Kidney (tissue), 14 donors: ENCODE results near the gene PCNX2. TPM values are rescaled to one million over a fixed set of nuclear protein-coding genes. Genes with fewer than 3 reads are reported as not detected.

Source experiments
- DNase-seq, 5 donors: peaks; one replicate each; pipeline ENCODE4 v3.0.0-alpha.2; 2013 to 2020
- FAIRE-seq: peaks from 2 replicates; lab custom pipeline; 2012; peaks lifted over from hg19 to GRCh38; lab: Jason Lieb, UNC
- H3K27ac ChIP-seq, 2 donors: one replicate each; pipeline ENCODE4 v1.7.0; 2013; ENCODE audit warnings: low read depth in 2 of 2, low read length in 2 of 2, inconsistent platforms in 1 of 2
- H3K27me3 ChIP-seq: one replicate; pipeline ENCODE4 v1.7.1; 2013; ENCODE audit warnings: low read length, inconsistent platforms; ENCODE audit not compliant: control insufficient read depth, insufficient read depth
- H3K36me3 ChIP-seq, 3 donors: one replicate each; pipeline versions ENCODE4 v1.7.0 to v1.7.1; 2013; ENCODE audit warnings: low read length in 3 of 3, control low read depth in 1 of 3, inconsistent platforms in 1 of 3; ENCODE audit not compliant: insufficient read depth in 3 of 3, control insufficient read depth in 2 of 3
- H3K4me1 ChIP-seq, 3 donors: one replicate each; pipeline versions ENCODE4 v1.7.0 to v1.7.1; 2013; ENCODE audit warnings: low read length in 3 of 3, inconsistent platforms in 1 of 3, low read depth in 1 of 3; ENCODE audit not compliant: control insufficient read depth in 2 of 3, insufficient read depth in 2 of 3
- H3K4me3 ChIP-seq, 3 donors: one replicate each; pipeline versions ENCODE4 v1.7.0 to v1.8.1; 2013; ENCODE audit warnings: low read length in 3 of 3, control low read depth in 1 of 3, inconsistent platforms in 1 of 3
- H3K9ac ChIP-seq, 3 donors: one replicate each; pipeline versions ENCODE4 v1.7.0 to v1.7.1; 2013; ENCODE audit warnings: low read length in 3 of 3, control low read depth in 1 of 3, inconsistent platforms in 1 of 3
- H3K9me3 ChIP-seq, 3 donors: one replicate each; pipeline versions ENCODE4 v1.7.0 to v1.7.1; 2013; ENCODE audit warnings: low read length in 3 of 3, control low read depth in 1 of 3, inconsistent platforms in 1 of 3; ENCODE audit not compliant: control insufficient read depth in 2 of 3, insufficient read depth in 1 of 3
- intact Hi-C: fragments of 100-400 bp; cut with DNase I; formaldehyde crosslinking; loops from one replicate; pipeline ENCODE4 v1.11.1; 2022
- polyA plus RNA-seq: library from polyadenylated mRNA; stranded (reverse); fragments of 350-450 nt; fragmentation: Illumina TruSeq; extraction: RNeasy Lipid Tissue Mini Kit (QIAGEN cat#74804); gene quantifications from one replicate; pipeline ENCODE4 v1.2.3, GENCODE V29; 2014; ENCODE audit warnings: low read depth, low replicate concordance; ENCODE audit not compliant: insufficient read depth
- total RNA-seq: library from RNA; stranded (reverse); fragmentation: NEBNext Ultra II Directional; extraction: Animal tissue kit (Norgen Biotek cat#: 25700); gene quantifications from one replicate; pipeline ENCODE4 v1.2.1, GENCODE V29; 2021
- TF ChIP-seq, protein P1 (sequence below): IDR thresholded peaks from 3 replicates; pipeline ENCODE4 v1.5.1; 2012; ENCODE audit warnings: mild to moderate bottlenecking, moderate library complexity, borderline replicate concordance; ENCODE audit not compliant: insufficient read depth; ENCODE audit errors: extremely low read depth
- donor health status: control.
- donor health status: control.
- donor health status: control.
- donor health status: control.
- donor health status: control.
- donor health status: DM: yes; HTN: yes; CAD: no.
- donor health status: Normal renal cell carcinoma (clear cell type).

The PCNX2 gene
- total and polyA plus RNA-seq, 2 donors from 2014 or later: 5.2 to 29.2 TPM

DNA sequence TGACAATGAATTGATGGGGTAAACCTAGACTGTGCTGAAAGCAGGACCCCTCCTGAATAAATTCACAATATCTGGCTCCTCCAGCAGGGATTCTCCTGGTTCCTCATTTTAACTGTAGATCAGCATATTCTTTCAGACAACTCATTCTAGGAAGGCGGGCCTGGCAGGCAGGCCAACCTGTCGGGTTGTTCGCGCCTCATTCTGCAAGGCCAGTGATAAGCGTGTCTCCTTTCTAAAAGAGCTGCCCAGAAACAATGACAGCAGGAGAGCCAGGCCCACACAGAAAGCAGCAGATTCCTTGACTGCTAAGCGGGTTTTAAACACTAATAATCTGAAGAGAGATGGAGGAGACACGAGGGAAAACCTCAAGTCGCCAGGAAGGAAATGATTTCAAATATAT is 275.1 kb downstream of the PCNX2 start:
- H3K4me1 ChIP-seq: no peaks in the 10 kb centered on the region
- DNase-seq (peak in 2 of 5 donors; percentile 20 to 37), FAIRE-seq (no peak)
- no peak overlapping the region for H3K27ac ChIP-seq
- TF ChIP-seq, protein P1, sequence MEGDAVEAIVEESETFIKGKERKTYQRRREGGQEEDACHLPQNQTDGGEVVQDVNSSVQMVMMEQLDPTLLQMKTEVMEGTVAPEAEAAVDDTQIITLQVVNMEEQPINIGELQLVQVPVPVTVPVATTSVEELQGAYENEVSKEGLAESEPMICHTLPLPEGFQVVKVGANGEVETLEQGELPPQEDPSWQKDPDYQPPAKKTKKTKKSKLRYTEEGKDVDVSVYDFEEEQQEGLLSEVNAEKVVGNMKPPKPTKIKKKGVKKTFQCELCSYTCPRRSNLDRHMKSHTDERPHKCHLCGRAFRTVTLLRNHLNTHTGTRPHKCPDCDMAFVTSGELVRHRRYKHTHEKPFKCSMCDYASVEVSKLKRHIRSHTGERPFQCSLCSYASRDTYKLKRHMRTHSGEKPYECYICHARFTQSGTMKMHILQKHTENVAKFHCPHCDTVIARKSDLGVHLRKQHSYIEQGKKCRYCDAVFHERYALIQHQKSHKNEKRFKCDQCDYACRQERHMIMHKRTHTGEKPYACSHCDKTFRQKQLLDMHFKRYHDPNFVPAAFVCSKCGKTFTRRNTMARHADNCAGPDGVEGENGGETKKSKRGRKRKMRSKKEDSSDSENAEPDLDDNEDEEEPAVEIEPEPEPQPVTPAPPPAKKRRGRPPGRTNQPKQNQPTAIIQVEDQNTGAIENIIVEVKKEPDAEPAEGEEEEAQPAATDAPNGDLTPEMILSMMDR: no peak
- no peaks in the 10 kb centered on the region for H3K27me3 ChIP-seq
- H3K36me3 ChIP-seq: no peaks in the 10 kb centered on the region
- H3K4me3 ChIP-seq: no peak overlapping the region
- intact Hi-C loops: no loop called here
- H3K9ac ChIP-seq: no peak overlapping the region
- H3K9me3 ChIP-seq: no peaks in the 10 kb centered on the region

DNA sequence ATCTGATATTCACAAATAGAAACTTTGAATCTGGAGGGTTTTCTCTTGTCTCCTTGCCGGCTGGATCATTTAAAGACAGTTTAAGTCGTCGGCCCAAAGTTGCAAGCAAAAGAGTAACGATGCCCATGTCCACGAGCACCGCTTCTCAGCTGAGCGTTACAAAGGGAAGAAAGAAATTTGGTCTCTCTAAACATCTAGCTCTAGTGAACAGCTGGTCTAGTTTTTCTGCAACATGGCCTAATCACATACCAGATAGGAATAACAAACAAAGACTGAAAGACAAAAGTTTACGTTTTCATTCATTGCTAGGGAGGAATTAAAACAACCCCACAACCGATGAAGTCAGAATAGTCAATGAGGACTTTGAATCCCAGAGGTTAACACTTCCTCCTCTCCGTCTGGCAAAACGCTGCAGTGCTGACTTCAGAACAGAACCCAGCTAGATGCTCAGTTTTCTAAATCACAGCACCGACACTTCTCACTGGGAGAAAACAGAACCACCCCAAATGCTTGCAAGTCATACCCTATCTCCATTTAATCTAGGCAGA is 275.7 kb downstream of the PCNX2 start:
- peak in 1 of 5 donors; percentile 32 for DNase-seq

DNA sequence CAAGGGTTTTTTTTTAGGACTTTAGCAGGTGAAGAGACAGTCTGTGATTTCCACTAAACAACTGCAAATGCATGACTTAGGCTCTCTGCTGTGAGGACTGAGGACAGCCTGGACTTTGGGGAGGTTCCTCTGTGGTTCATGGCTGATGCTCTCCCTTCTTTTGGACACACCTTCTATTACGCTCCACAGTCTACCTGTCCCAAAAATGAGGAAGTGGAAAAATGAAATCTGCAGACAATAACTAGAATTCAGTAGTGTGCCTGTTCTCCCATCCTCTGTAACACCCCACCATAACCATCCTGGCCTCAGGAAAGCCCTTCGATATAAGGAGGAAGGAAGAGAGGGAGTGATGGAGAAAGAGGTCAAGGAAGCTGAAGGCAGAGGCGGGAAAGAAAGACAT is 276.4 kb downstream of the PCNX2 start:
- Histone ChIP-seq H3K4me1 (no peaks in the 10 kb centered on the region), H3K9me3 (no peaks in the 10 kb centered on the region), H3K9ac (no peak overlapping the region), H3K27me3 (no peaks in the 10 kb centered on the region), H3K27ac (no peak overlapping the region), H3K36me3 (no peaks in the 10 kb centered on the region), H3K4me3 (no peak overlapping the region)
- DNase-seq (no peak), FAIRE-seq (no peak)
- TF ChIP-seq, protein P1: no peak
- intact Hi-C loops: no loop called here

More for the DNA sequence above, 275.7 kb downstream of the PCNX2 start:
- Histone ChIP-seq H3K9me3 (no peaks in the 10 kb centered on the region), H3K4me3 (no peak overlapping the region), H3K4me1 (no peaks in the 10 kb centered on the region), H3K36me3 (no peaks in the 10 kb centered on the region), H3K27ac (no peak overlapping the region), H3K27me3 (no peaks in the 10 kb centered on the region), H3K9ac (no peak overlapping the region)
- FAIRE-seq: no peak
- intact Hi-C loops: no loop called here
- TF ChIP-seq, protein P1: no peak

DNA sequence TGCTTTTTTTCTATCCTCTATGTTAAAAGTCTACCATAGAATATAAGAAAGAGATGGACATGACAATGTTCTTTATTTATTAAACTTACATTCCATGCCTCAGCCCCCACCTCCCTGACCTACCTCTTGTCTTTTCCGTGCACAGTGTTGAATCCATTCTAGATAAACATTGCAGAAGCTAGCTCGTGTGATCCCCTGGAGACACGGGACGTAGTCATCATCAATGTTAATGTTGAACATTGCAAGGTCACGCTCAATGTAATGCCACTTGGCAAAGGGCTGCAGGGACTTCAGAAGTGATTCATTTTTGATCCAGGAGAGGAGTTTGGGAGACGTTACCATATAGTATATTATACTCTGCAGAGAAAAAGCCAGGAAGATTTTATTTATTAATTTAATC is 278.7 kb downstream of the PCNX2 start:
- intact Hi-C loops: no loop called here
- H3K4me1 ChIP-seq: no peaks in the 10 kb centered on the region
- H3K27ac ChIP-seq: no peak overlapping the region
- TF ChIP-seq, protein P1: no peak
- DNase-seq: no peak
- FAIRE-seq: no peak
- H3K27me3 ChIP-seq: no peaks in the 10 kb centered on the region
- no peak overlapping the region for H3K9ac ChIP-seq
- no peaks in the 10 kb centered on the region for H3K9me3 ChIP-seq
- no peaks in the 10 kb centered on the region for H3K36me3 ChIP-seq
- no peak overlapping the region for H3K4me3 ChIP-seq
